GM12878 (cell line): Measurements from ENCODE around the gene GVQW3. TPM values are rescaled to one million over a fixed set of nuclear protein-coding genes. Genes with fewer than 3 reads are reported as not detected.

ENCODE experiments used
- ATF2 ChIP-seq: IDR thresholded peaks from 2 replicates; pipeline ENCODE4 v1.6.1; 2012; ENCODE audit warnings: low read length, inconsistent platforms
- BHLHE40 ChIP-seq, 2 experiments: fragments of 450-650 bp in 1 of 2; IDR thresholded peaks; 2 replicates each; pipeline ENCODE4 v1.6.1; 2011 to 2017; ENCODE audit warnings: low read depth in 2 of 2, borderline replicate concordance in 1 of 2, improper control_type of control experiment in 1 of 2, low read length in 1 of 2, mild to moderate bottlenecking in 1 of 2
- CTCF ChIP-seq, 3 experiments: IDR thresholded peaks in 2 of 3; conservative IDR thresholded peaks in 1 of 3; 2 replicates each; pipeline ENCODE4 v1.5.1; 2011; ENCODE audit warnings: low read depth in 3 of 3, low read length in 3 of 3, mild to moderate bottlenecking in 3 of 3, control low read depth in 2 of 3, moderate library complexity in 2 of 3, inconsistent platforms in 1 of 3, mixed read lengths in 1 of 3; ENCODE audit not compliant: control insufficient read depth in 2 of 3, insufficient read depth in 1 of 3; ENCODE audit errors: extremely low read depth in 1 of 3
- E2F4 ChIP-seq: IDR thresholded peaks from 2 replicates; pipeline ENCODE4 v1.6.1; 2012; ENCODE audit warnings: low read depth, low read length, improper control_type of control experiment
- EGR1 ChIP-seq, 2 experiments: IDR thresholded peaks; 1 replicate in 1 of 2; 2 replicates in 1 of 2; pipeline ENCODE4 v1.6.1; 2011 to 2012; ENCODE audit warnings: low read depth in 2 of 2, low read length in 2 of 2, borderline replicate concordance in 1 of 2, mild to moderate bottlenecking in 1 of 2, moderate library complexity in 1 of 2
- HCFC1 ChIP-seq: fragments of 150-350 bp; IDR thresholded peaks from 2 replicates; pipeline ENCODE4 v1.6.1; 2014; ENCODE audit warnings: low read length
- HDGF ChIP-seq: fragments of 450-650 bp; IDR thresholded peaks from 2 replicates; pipeline ENCODE4 v1.6.1; 2016; ENCODE audit warnings: antibody characterized with exemption
- IKZF1 ChIP-seq: fragments of 450-650 bp; conservative IDR thresholded peaks from 2 replicates; pipeline ENCODE4 v1.6.1; 2017; ENCODE audit warnings: antibody characterized with exemption, mild to moderate bottlenecking
- IKZF2 ChIP-seq, 2 experiments: fragments of 450-650 bp; IDR thresholded peaks; 2 replicates each; pipeline ENCODE4 v1.6.1; 2017; ENCODE audit warnings: mild to moderate bottlenecking in 2 of 2, moderate library complexity in 2 of 2
- MAX ChIP-seq: IDR thresholded peaks from 2 replicates; pipeline ENCODE4 v1.6.1; 2012; ENCODE audit warnings: low read depth, low read length, improper control_type of control experiment
- MXI1 ChIP-seq: fragments of 150-350 bp; IDR thresholded peaks from 2 replicates; pipeline ENCODE4 v1.6.1; 2011; ENCODE audit warnings: low read depth, mild to moderate bottlenecking, inconsistent platforms, low read length, improper control_type of control experiment
- NBN ChIP-seq: fragments of 450-650 bp; IDR thresholded peaks from 2 replicates; pipeline ENCODE4 v1.6.1; 2016
- NKRF ChIP-seq: fragments of 450-650 bp; conservative IDR thresholded peaks from 2 replicates; pipeline ENCODE4 v1.6.1; 2017; ENCODE audit warnings: mild to moderate bottlenecking, moderate library complexity
- POLR2AphosphoS5 ChIP-seq: IDR thresholded peaks from 2 replicates; pipeline ENCODE4 v1.6.1; 2011; ENCODE audit warnings: mild to moderate bottlenecking, low read length, inconsistent platforms
- RAD51 ChIP-seq: fragments of 450-650 bp; IDR thresholded peaks from 2 replicates; pipeline ENCODE4 v1.6.1; 2016; ENCODE audit warnings: moderate library complexity, mild to moderate bottlenecking, inconsistent platforms
- SIX5 ChIP-seq: IDR thresholded peaks from 2 replicates; pipeline ENCODE4 v1.6.1; 2011; ENCODE audit warnings: mild to moderate bottlenecking, low read depth, low read length, moderate library complexity; ENCODE audit not compliant: severe bottlenecking
- SRF ChIP-seq, 2 experiments: IDR thresholded peaks; 2 replicates each; pipeline ENCODE4 v1.6.1; 2011; ENCODE audit warnings: low read depth in 2 of 2, low read length in 2 of 2, mild to moderate bottlenecking in 1 of 2, moderate library complexity in 1 of 2
- YY1 ChIP-seq: IDR thresholded peaks from 2 replicates; pipeline ENCODE4 v1.6.1; 2011; ENCODE audit warnings: low read depth, mild to moderate bottlenecking, low read length
- ZBED1 ChIP-seq: IDR thresholded peaks from 2 replicates; pipeline ENCODE4 v1.6.1; 2016; ENCODE audit warnings: borderline replicate concordance
- ZNF207 ChIP-seq: fragments of 450-650 bp; IDR thresholded peaks from 2 replicates; pipeline ENCODE4 v1.6.1; 2014; ENCODE audit warnings: antibody characterized with exemption, mild to moderate bottlenecking, borderline replicate concordance
- polyA plus RNA-seq, 11 experiments: library from polyadenylated mRNA; depleted of rRNA in 4 of 11; unstranded in 6 of 11; stranded (reverse) in 5 of 11; fragments of >200 nt; fragmentation: Nextera tagmentation in 4 of 11; fragmentation: Illumina TruSeq in 1 of 11; extraction: Ambion mirVana in 4 of 11; extraction: Trizol in 1 of 11; gene quantifications; 1 replicate in 1 of 11; 2 replicates in 10 of 11; pipeline versions ENCODE4 v1.2.1 to v1.2.3, GENCODE V29; 2011 to 2016; ENCODE audit warnings: inconsistent platforms in 2 of 11, missing spikeins in 2 of 11, low read depth in 1 of 11
- total RNA-seq, 4 experiments: library from RNA; depleted of rRNA in 3 of 4; stranded (reverse); fragments of >200 nt in 3 of 4; fragmentation: Illumina TruSeq in 1 of 4; extraction: Trizol in 1 of 4; gene quantifications; 2 replicates each; pipeline versions ENCODE4 v1.2.1 to v1.2.3, GENCODE V29; 2013 to 2021
- TF ChIP-seq, protein P1 (sequence below): IDR thresholded peaks from 2 replicates; pipeline ENCODE4 v1.6.1; 2011; ENCODE audit warnings: low read depth, mild to moderate bottlenecking, low read length, moderate library complexity, borderline replicate concordance; ENCODE audit errors: extremely low read depth

Gene GVQW3
- total and polyA plus RNA-seq, 10 of the 15 experiments (the other 5 are each of a cell fraction or from before 2014, with no cell fraction given), result 0.13 to 3.3 (median 1.7) TPM

DNA sequence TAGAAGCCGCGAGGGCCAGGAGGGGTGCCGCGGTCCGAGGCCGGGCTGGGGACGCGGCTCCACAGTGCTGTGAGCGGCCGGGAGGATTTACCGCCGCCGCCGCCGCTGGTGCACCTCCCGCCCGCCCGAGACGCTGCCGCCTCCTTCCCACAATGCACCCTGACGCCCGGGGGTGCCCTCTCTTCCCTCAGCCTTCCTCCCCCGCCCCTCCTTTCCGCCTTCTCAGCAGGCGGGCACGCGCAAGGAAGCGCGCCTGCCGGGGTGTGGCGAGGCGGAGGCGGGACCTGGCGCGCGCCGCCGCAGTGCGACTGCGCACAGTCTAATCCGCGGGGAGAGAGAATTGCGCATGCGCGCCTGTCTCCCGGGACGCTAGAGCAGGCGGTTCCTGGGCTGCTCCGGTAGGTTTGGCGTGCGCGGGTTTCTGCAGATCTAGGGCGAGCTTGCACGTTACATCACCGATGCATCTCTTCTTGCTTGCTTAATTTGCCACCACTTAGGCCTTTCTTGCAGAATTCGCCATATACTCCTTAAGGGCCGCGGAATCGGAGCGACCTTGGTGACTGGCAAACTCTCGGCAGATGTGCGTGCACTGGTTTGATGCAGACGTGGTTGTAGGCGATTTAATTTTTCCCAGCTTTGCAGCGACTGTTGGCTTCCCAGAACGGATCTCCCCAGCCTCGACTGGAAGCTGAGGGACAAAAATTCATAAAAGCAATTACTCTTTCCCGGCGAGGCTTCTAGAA, at the start of gene GVQW3, which contains the start of gene THAP12 (continued):
- peak; percentile 75; the same call in 1 of the 2 replicates for TF ChIP-seq MXI1
- TF ChIP-seq IKZF1, result peak; percentile 98
- TF ChIP-seq SRF (IDR thresholded peaks at IDR 0.05; ENCODE audit: low read depth in 2 of 2, low read length in 2 of 2), result peak in 1 of 2 experiments; percentile 50; a peak in 1 of 4 replicates
- TF ChIP-seq ZNF207, result peak; percentile 46; the same call in 1 of the 2 replicates
- peak; percentile 32; the same call in 1 of the 2 replicates for TF ChIP-seq MAX
- TF ChIP-seq, protein P1, sequence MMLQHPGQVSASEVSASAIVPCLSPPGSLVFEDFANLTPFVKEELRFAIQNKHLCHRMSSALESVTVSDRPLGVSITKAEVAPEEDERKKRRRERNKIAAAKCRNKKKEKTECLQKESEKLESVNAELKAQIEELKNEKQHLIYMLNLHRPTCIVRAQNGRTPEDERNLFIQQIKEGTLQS, result no peak
- peak; percentile 47; the same call in 1 of the 2 replicates for TF ChIP-seq E2F4
- TF ChIP-seq YY1, result peak; percentile 45
- peak; percentile 17 to 50 (median 20); a peak in 3 of 6 replicates for TF ChIP-seq CTCF (IDR thresholded peaks at IDR 0.05 in 2 of 3, conservative IDR thresholded peaks at IDR 0.05 in 1 of 3; ENCODE audit: control insufficient read depth in 2 of 3, extremely low read depth in 1 of 3, insufficient read depth in 1 of 3, low read depth in 3 of 3, low read length in 3 of 3)
- peak in 1 of 2 experiments; percentile 28; a peak in 1 of 4 replicates for TF ChIP-seq IKZF2 (IDR thresholded peaks at IDR 0.05)
- no peak for TF ChIP-seq ZBED1
- peak; percentile 58 to 84; a peak in 3 of 4 replicates for TF ChIP-seq BHLHE40 (IDR thresholded peaks at IDR 0.05; ENCODE audit: borderline replicate concordance in 1 of 2, low read depth in 2 of 2, low read length in 1 of 2)
- TF ChIP-seq POLR2AphosphoS5, result 0 out of 2 replicates have a peak, but pooled peaks have one; percentile 24
- peak in 1 of 2 experiments; percentile 87; a peak in 2 of 3 replicates for TF ChIP-seq EGR1 (IDR thresholded peaks at IDR 0.05; ENCODE audit: borderline replicate concordance in 1 of 2, low read depth in 2 of 2, low read length in 2 of 2)
- no peak for TF ChIP-seq RAD51
- peak; percentile 58; the same call in 1 of the 2 replicates for TF ChIP-seq NBN
- TF ChIP-seq ATF2, result no peak
- peak; percentile 51; the same call in 1 of the 2 replicates for TF ChIP-seq HDGF
- peak; percentile 64 for TF ChIP-seq HCFC1
- TF ChIP-seq NKRF, result peak; percentile 73
- peak; percentile 43 for TF ChIP-seq SIX5
